A172 (cell line): ENCODE measurements around the gene AMER2. TPM values are rescaled to one million over a fixed set of nuclear protein-coding genes. Genes with fewer than 3 reads are reported as not detected.

Source experiments
- total RNA-seq: library from RNA; depleted of rRNA; stranded (reverse); fragments of >200 nt; shearing (Covaris generic); gene quantifications from 2 replicates; pipeline ENCODE4 v1.2.3, GENCODE V29; 2014; rRNA removed

AMER2 gene
- total RNA-seq, 1 experiment from 2014 or later: not detected

Other genes with a start within 250 kb of the AMER2 start
- gene PABPC3, start 76.2 kb downstream of the AMER2 start, total RNA-seq: not detected in 2 replicates
- 31.6 and 31.7 TPM in 2 replicates for gene MTMR6, start 115.2 kb upstream of the AMER2 start, total RNA-seq
- gene NUP58, start 129.3 kb upstream of the AMER2 start, total RNA-seq: 94.9 and 102 TPM in 2 replicates
- gene ATP8A2, start 199.7 kb upstream of the AMER2 start, total RNA-seq: 1.1 and 1.2 TPM in 2 replicates